HepG2 (cell line): ENCODE results near the gene PPP1R12B. TPM values are rescaled to one million over a fixed set of nuclear protein-coding genes. Genes with fewer than 3 reads are reported as not detected.

ENCODE experiments used
- CEBPB ChIP-seq: IDR thresholded peaks from 2 replicates; pipeline ENCODE4 v1.6.1; 2011; ENCODE audit warnings: low read depth, low read length, improper control_type of control experiment, borderline replicate concordance
- CEBPG ChIP-seq: IDR thresholded peaks from 2 replicates; pipeline ENCODE4 v1.6.1; 2016
- ELF3 ChIP-seq: IDR thresholded peaks from 2 replicates; pipeline ENCODE4 v1.6.1; 2016; ENCODE audit warnings: missing genetic modification reagents, missing compliant biosample characterization
- GATAD2A ChIP-seq: IDR thresholded peaks from 2 replicates; pipeline ENCODE4 v1.6.1; 2016
- HIC2 ChIP-seq: sonication (generic); formaldehyde crosslinking; IDR thresholded peaks from 2 replicates; pipeline ENCODE4 v1.9.0; 2022; ENCODE audit warnings: low read depth, missing genetic modification reagents
- HNF4A ChIP-seq: sonication (generic); formaldehyde crosslinking; IDR thresholded peaks from 2 replicates; pipeline ENCODE4 v1.4.0; 2020; ENCODE audit warnings: missing genetic modification reagents
- HNRNPLL ChIP-seq: fragments of 200-400 bp; formaldehyde crosslinking; IDR thresholded peaks from 2 replicates; pipeline ENCODE4 v1.6.1; 2017; ENCODE audit warnings: mild to moderate bottlenecking, low read depth, low read length; ENCODE audit not compliant: poor library complexity, severe bottlenecking
- SOX5 ChIP-seq: IDR thresholded peaks from 2 replicates; pipeline ENCODE4 v1.6.1; 2016; ENCODE audit warnings: borderline replicate concordance
- TBP ChIP-seq: sonication (generic); formaldehyde crosslinking; IDR thresholded peaks from 2 replicates; pipeline ENCODE4 v1.5.0; 2020; ENCODE audit warnings: missing genetic modification reagents
- ZBTB44 ChIP-seq: sonication (generic); formaldehyde crosslinking; IDR thresholded peaks from 2 replicates; pipeline ENCODE4 v1.4.0; 2020; ENCODE audit warnings: missing genetic modification reagents
- ZNF275 ChIP-seq: sonication (generic); formaldehyde crosslinking; IDR thresholded peaks from 2 replicates; pipeline ENCODE4 v1.8.0; 2022; ENCODE audit warnings: missing genetic modification reagents, mild to moderate bottlenecking, inconsistent platforms, borderline replicate concordance
- polyA plus RNA-seq, 8 experiments: library from polyadenylated mRNA; depleted of rRNA in 3 of 8; stranded (reverse) in 7 of 8; unstranded in 1 of 8; fragments of >200 nt; fragmentation: Illumina TruSeq in 4 of 8; extraction: Trizol in 4 of 8; gene quantifications; 2 replicates each; pipeline versions ENCODE4 v1.2.1 to v1.2.3, GENCODE V29; 2011 to 2016; ENCODE audit warnings: low read depth in 4 of 8, missing spikeins in 1 of 8, mixed read lengths in 1 of 8; ENCODE audit not compliant: insufficient read depth in 1 of 8
- total RNA-seq, 5 experiments: library from RNA; depleted of rRNA; stranded (reverse); fragments of >200 nt; fragmentation: Illumina TruSeq; extraction: Trizol; gene quantifications; 2 replicates each; pipeline ENCODE4 v1.2.3, GENCODE V29; 2016; ENCODE audit warnings: low read depth in 1 of 5
- TF ChIP-seq, protein P1 (sequence below): sonication (generic); formaldehyde crosslinking; IDR thresholded peaks from 2 replicates; pipeline ENCODE4 v1.4.0; 2020; ENCODE audit warnings: mild to moderate bottlenecking, missing genetic modification reagents
- TF ChIP-seq, protein P2 (sequence below): fragments of 450-650 bp; IDR thresholded peaks from 2 replicates; pipeline ENCODE4 v1.6.1; 2017; ENCODE audit warnings: mild to moderate bottlenecking

Gene PPP1R12B
- total and polyA plus RNA-seq, 2 of the 13 experiments (the other 11 are each of a cell fraction or from before 2014, with no cell fraction given), result 12.0 to 13.6 TPM

- no peak for TF ChIP-seq TBP (CRISPR knock-in tag)
- TF ChIP-seq, protein P1, sequence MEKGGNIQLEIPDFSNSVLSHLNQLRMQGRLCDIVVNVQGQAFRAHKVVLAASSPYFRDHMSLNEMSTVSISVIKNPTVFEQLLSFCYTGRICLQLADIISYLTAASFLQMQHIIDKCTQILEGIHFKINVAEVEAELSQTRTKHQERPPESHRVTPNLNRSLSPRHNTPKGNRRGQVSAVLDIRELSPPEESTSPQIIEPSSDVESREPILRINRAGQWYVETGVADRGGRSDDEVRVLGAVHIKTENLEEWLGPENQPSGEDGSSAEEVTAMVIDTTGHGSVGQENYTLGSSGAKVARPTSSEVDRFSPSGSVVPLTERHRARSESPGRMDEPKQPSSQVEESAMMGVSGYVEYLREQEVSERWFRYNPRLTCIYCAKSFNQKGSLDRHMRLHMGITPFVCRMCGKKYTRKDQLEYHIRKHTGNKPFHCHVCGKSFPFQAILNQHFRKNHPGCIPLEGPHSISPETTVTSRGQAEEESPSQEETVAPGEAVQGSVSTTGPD, result peak; percentile 87
- no peak for TF ChIP-seq ZNF275 (CRISPR knock-in tag)
- TF ChIP-seq HNF4A (CRISPR knock-in tag), result peak; percentile 51; the same call in 1 of the 2 replicates
- peak; percentile 91 for TF ChIP-seq SOX5
- TF ChIP-seq CEBPB, result peak; percentile 83
- peak; percentile 56; the same call in 1 of the 2 replicates for TF ChIP-seq ELF3 (CRISPR knock-in tag)
- no peak for TF ChIP-seq HIC2
- TF ChIP-seq CEBPG (CRISPR knock-in tag), result peak; percentile 92
- TF ChIP-seq, protein P2, sequence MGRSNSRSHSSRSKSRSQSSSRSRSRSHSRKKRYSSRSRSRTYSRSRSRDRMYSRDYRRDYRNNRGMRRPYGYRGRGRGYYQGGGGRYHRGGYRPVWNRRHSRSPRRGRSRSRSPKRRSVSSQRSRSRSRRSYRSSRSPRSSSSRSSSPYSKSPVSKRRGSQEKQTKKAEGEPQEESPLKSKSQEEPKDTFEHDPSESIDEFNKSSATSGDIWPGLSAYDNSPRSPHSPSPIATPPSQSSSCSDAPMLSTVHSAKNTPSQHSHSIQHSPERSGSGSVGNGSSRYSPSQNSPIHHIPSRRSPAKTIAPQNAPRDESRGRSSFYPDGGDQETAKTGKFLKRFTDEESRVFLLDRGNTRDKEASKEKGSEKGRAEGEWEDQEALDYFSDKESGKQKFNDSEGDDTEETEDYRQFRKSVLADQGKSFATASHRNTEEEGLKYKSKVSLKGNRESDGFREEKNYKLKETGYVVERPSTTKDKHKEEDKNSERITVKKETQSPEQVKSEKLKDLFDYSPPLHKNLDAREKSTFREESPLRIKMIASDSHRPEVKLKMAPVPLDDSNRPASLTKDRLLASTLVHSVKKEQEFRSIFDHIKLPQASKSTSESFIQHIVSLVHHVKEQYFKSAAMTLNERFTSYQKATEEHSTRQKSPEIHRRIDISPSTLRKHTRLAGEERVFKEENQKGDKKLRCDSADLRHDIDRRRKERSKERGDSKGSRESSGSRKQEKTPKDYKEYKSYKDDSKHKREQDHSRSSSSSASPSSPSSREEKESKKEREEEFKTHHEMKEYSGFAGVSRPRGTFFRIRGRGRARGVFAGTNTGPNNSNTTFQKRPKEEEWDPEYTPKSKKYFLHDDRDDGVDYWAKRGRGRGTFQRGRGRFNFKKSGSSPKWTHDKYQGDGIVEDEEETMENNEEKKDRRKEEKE, result no peak
- TF ChIP-seq GATAD2A (CRISPR knock-in tag), result 0 out of 2 replicates have a peak, but pooled peaks have one; percentile 19
- TF ChIP-seq ZBTB44 (CRISPR knock-in tag), result no peak
- TF ChIP-seq HNRNPLL, result no peak
- TF ChIP-seq, all 625 proteins: peak for 22
Observed at GRCh38 chr1:202576816-202577215, 228.3 kb downstream of the PPP1R12B start (continued).
